Gastroesophageal sphincter (tissue), 3 donors: ENCODE data around the gene TERB2.

ENCODE experiments used
- POLR2A ChIP-seq, 2 donors: fragments of 450-650 bp; IDR thresholded peaks; one replicate each; pipeline ENCODE4 v1.6.1; 2017; ENCODE audit warnings: antibody characterized with exemption in 2 of 2, mild to moderate bottlenecking in 2 of 2, moderate library complexity in 1 of 2
- TF ChIP-seq, protein P1 (sequence below), 4 experiments: fragments of 200-600 bp in 2 of 4; fragments of 450-650 bp in 2 of 4; sonication (generic) in 1 of 4; IDR thresholded peaks; one replicate each; pipeline ENCODE4 v1.5.1; 2017 to 2019; ENCODE audit warnings: antibody characterized with exemption in 4 of 4, mild to moderate bottlenecking in 2 of 4, moderate library complexity in 2 of 4

DNA sequence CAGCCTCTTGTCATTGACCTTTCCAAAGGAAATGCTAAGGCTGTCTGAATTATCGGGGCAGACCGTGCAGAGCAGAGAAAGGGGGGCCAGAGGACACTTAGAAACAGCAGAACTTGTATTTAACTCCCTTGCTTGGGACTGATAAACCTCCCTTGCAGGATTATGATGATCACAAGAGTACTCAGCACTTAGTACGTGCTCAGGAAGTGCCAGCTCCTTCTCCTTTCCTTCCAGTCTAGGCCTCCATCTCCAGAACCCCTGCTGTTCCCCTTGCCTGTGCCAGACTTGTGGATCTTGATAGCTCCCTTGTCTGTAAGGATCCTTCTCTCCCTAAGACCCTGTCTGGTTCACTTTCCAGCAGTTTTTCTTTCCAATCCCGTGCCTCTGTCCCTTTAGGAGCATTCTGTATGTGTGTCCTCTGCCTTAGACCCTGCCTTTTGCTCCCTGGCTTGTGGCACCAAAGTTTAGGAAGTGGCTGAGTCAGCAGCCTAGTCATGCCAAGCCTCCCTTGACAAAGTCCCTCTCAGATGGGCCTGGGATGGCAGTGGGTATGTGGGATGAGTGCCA is 67.3 kb downstream of the TERB2 start:
- TF ChIP-seq, protein P1, sequence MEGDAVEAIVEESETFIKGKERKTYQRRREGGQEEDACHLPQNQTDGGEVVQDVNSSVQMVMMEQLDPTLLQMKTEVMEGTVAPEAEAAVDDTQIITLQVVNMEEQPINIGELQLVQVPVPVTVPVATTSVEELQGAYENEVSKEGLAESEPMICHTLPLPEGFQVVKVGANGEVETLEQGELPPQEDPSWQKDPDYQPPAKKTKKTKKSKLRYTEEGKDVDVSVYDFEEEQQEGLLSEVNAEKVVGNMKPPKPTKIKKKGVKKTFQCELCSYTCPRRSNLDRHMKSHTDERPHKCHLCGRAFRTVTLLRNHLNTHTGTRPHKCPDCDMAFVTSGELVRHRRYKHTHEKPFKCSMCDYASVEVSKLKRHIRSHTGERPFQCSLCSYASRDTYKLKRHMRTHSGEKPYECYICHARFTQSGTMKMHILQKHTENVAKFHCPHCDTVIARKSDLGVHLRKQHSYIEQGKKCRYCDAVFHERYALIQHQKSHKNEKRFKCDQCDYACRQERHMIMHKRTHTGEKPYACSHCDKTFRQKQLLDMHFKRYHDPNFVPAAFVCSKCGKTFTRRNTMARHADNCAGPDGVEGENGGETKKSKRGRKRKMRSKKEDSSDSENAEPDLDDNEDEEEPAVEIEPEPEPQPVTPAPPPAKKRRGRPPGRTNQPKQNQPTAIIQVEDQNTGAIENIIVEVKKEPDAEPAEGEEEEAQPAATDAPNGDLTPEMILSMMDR (IDR thresholded peaks at IDR 0.05): no peak
- no peak for TF ChIP-seq POLR2A (IDR thresholded peaks at IDR 0.05)
